ENCODE data around the gene SLC1A3.

SLC1A3 gene

DNA sequence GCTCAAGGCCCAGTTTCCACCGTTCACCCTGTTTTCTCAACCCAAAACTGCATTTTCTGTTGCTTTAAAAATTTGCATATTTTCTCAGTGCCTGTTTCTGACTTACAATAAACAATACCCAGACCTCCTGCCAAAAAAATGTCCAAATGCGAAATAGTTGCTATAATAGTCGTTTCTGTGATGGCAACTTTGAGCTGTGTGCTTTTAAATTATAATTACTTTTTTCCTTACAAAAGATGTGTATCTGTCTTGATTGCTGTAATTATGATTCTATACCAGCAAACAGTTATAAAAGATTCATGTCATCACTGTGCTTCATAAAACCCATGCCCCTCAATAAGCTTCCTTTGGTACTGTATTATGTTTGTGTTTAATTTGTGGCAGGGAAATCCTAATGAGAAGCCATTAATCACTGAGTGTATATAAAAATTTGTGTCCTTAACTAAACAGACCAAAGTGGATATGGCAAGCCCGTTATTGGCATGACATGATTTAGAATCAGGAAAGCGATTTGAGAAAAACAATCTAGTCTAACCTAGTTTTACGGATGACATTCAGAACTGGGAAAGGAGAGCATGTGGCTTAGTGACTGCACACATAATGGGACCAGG, 5.4 kb upstream of the SLC1A3 start:
- Histone ChIP-seq H3K36me3 (ENCODE audit: control insufficient read depth, insufficient read depth, low read length) (no peaks in the 10 kb centered on the region), H3K4me1 (ENCODE audit: control insufficient read depth, insufficient read depth, low read length) (peaks cover 42% of the 10 kb centered on the region)

DNA sequence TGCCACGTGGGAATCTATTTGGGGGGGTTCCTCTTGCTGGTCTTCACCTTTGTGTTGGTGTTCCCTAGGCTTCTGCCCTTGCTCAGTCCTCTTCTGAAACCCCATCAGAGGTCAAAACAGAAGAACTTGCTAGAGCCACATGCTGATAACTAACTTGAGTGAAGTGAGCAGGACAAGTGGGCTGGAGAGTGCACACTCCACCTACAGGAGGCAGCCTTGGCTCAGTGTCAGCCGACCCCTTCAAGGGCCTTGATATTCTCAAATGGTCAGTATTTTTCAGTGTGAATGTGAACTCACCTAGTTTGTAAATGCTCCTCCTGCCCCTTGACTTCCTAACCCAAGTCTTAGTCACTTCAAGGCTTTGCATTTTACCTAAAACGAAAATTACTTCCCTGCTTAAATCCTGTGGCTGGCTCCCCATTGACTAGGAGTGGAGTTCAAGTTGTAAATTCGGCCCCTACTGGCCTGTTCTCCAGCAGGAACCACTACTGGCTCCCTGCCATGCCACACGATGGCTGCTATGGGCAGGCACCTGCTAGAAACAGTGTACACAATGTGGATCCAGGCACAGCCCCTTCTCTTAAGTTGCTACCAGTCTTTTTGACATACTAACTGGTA, 3.6 kb upstream of the SLC1A3 start:
- no peaks in the 10 kb centered on the region for H3K9me3 ChIP-seq (ENCODE audit: control insufficient read depth, insufficient read depth, low read depth, low read length)
- H3K27me3 ChIP-seq (ENCODE audit: control insufficient read depth, insufficient read depth, low read length): no peaks in the 10 kb centered on the region
- no peak overlapping the region for H3K27ac ChIP-seq (ENCODE audit: low read depth, low read length)
- H3K36me3 ChIP-seq (ENCODE audit: control insufficient read depth, insufficient read depth, low read length): no peaks in the 10 kb centered on the region
- no peak overlapping the region for H3K9ac ChIP-seq (ENCODE audit: low read length)
- H3K4me1 ChIP-seq (ENCODE audit: control insufficient read depth, insufficient read depth, low read length): peaks cover 35% of the 10 kb centered on the region
- no peak overlapping the region for H3K4me3 ChIP-seq (ENCODE audit: low read depth, low read length)

More for the DNA sequence above, 5.4 kb upstream of the SLC1A3 start:
- H3K9me3 ChIP-seq (ENCODE audit: control insufficient read depth, insufficient read depth, low read depth, low read length): no peaks in the 10 kb centered on the region
- H3K27me3 ChIP-seq (ENCODE audit: control insufficient read depth, insufficient read depth, low read length): no peaks in the 10 kb centered on the region
- H3K9ac ChIP-seq (ENCODE audit: low read length): no peak overlapping the region
- H3K27ac ChIP-seq (ENCODE audit: low read depth, low read length): no peak overlapping the region
- no peak overlapping the region for H3K4me3 ChIP-seq (ENCODE audit: low read depth, low read length)

DNA sequence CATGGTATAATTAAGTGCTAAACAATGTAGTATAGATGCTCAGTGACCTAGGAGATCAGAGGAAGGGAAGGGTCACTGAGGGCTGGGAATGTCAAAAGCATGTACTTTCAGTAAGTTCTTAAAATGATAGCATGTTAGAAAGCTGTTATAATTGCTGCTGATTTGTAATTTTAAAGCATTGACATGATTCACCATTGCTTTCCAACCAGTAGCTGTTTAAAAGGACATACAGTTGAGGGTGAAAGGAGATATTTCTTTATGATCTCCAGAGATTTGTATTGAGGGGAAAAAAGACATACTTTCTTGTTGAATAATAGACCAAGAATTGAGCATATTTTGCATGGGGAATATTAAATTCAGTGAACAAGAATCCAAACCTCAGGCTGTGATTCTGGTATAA, 1.2 kb upstream of the SLC1A3 start:
- H3K9me3 ChIP-seq (ENCODE audit: control insufficient read depth, insufficient read depth, low read depth, low read length): no peaks in the 10 kb centered on the region
- H3K27me3 ChIP-seq (ENCODE audit: control insufficient read depth, insufficient read depth, low read length): no peaks in the 10 kb centered on the region
- H3K4me1 ChIP-seq (ENCODE audit: control insufficient read depth, insufficient read depth, low read length): peaks cover 49% of the 10 kb centered on the region
- no peak overlapping the region for H3K4me3 ChIP-seq (ENCODE audit: low read depth, low read length)
- H3K36me3 ChIP-seq (ENCODE audit: control insufficient read depth, insufficient read depth, low read length): peaks cover 13% of the 10 kb centered on the region
- no peak overlapping the region for H3K27ac ChIP-seq (ENCODE audit: low read depth, low read length)
- no peak overlapping the region for H3K9ac ChIP-seq (ENCODE audit: low read length)

DNA sequence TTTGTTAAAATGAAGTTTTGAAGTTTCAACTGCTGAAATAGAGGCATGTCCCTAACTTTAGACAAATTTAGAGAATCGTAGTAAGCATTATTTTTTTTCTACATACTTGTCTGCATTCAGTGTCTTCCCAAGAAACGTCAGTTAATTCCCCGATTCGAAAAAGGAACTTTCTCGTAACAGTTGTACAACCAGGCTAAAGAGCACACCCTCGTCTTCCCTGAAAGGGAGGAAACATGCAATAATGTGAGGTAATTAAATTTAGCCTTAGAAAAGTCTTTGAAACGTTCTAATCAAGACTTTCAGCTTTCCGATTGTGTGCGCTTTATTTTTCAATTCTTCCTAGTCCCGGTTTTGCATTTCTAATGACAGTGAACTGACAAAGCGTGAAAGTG, 374 bp upstream of the SLC1A3 start:
- peak overlapping the region; percentile 32 for H3K9ac ChIP-seq (ENCODE audit: low read length)
- no peaks in the 10 kb centered on the region for H3K27me3 ChIP-seq (ENCODE audit: control insufficient read depth, insufficient read depth, low read length)
- no peak overlapping the region for H3K27ac ChIP-seq (ENCODE audit: low read depth, low read length)
- peaks cover 47% of the 10 kb centered on the region for H3K4me1 ChIP-seq (ENCODE audit: control insufficient read depth, insufficient read depth, low read length)
- H3K36me3 ChIP-seq (ENCODE audit: control insufficient read depth, insufficient read depth, low read length): peaks cover 16% of the 10 kb centered on the region
- H3K9me3 ChIP-seq (ENCODE audit: control insufficient read depth, insufficient read depth, low read depth, low read length): no peaks in the 10 kb centered on the region
- H3K4me3 ChIP-seq (ENCODE audit: low read depth, low read length): peak overlapping the region; percentile 85

DNA sequence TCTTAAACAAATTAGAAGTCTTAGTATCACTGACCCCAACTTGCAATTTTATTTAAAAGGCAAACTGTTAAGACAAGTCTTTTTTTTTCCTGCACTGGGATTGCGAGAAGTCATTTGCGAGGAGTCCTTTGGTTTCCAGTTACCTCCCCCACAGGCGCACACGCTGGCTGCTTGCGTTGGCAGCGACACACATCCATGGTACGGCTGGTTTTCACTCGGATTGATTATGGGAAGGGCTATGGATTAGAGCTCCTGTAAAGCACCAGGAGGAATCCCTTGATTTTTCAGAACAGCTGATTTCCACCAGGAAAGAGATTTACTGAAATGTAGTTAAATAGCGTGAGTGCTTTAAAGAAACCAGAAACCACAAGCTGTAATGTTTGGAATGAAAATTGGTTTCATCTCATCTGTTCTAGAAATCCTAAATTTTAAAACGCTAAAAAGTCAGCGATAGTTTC, 737 bp downstream of the SLC1A3 start:
- no peaks in the 10 kb centered on the region for H3K27me3 ChIP-seq (ENCODE audit: control insufficient read depth, insufficient read depth, low read length)
- peak overlapping the region; percentile 85 for H3K4me3 ChIP-seq (ENCODE audit: low read depth, low read length)
- peaks cover 44% of the 10 kb centered on the region for H3K4me1 ChIP-seq (ENCODE audit: control insufficient read depth, insufficient read depth, low read length)
- H3K27ac ChIP-seq (ENCODE audit: low read depth, low read length): no peak overlapping the region; the same call in 1 of the 2 replicates
- peaks cover 25% of the 10 kb centered on the region for H3K36me3 ChIP-seq (ENCODE audit: control insufficient read depth, insufficient read depth, low read length)
- no peaks in the 10 kb centered on the region for H3K9me3 ChIP-seq (ENCODE audit: control insufficient read depth, insufficient read depth, low read depth, low read length)
- H3K9ac ChIP-seq (ENCODE audit: low read length): peak overlapping the region; percentile 89

DNA sequence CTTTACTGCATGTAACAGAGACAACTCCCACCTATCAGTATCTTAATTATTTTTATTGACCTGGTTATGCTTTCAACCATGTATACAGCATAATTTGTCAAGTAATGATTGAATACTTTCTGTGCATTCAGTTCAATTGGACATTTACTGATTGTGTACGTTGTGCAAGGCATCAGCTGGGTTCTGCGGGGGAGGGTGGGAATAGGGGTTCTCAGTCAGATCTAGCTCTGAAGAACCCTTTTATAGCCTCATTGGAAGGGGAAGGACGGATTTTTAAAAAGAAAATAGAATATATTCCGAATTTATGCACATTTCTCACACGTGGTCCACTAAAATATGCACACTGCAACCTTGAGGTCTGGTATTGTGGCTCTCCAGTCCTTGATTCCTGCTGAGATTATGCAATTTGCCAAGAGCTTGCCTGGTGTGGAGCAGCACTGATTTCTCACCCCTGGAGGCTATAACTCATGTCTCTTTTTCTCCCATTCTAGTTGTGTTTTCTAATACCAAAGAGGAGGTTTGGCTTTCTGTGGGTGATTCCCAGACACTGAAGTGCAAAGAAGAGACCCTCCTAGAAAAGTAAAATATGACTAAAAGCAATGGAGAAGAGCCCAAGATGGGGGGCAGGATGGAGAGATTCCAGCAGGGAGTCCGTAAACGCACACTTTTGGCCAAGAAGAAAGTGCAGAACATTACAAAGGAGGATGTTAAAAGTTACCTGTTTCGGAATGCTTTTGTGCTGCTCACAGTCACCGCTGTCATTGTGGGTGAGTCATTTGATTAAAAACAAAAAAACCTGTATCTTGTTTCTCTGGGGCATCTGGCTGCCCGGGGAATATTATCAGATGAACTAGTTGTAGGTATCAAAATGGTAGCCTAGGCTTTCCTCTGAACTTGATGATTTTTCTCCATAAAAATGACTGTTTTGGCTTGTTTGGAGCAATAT, 1.7 kb downstream of the SLC1A3 start:
- Histone ChIP-seq H3K4me3 (ENCODE audit: low read depth, low read length) (peak overlapping the region; percentile 85), H3K27ac (ENCODE audit: low read depth, low read length) (no peak overlapping the region), H3K36me3 (ENCODE audit: control insufficient read depth, insufficient read depth, low read length) (peaks cover 30% of the 10 kb centered on the region), H3K9ac (ENCODE audit: low read length) (peak overlapping the region; percentile 0), H3K27me3 (ENCODE audit: control insufficient read depth, insufficient read depth, low read length) (no peaks in the 10 kb centered on the region), H3K9me3 (ENCODE audit: control insufficient read depth, insufficient read depth, low read depth, low read length) (no peaks in the 10 kb centered on the region), H3K4me1 (ENCODE audit: control insufficient read depth, insufficient read depth, low read length) (peaks cover 44% of the 10 kb centered on the region)

GRCh38 chr5:36610621-36611020, 4.2 kb downstream of the SLC1A3 start:
- H3K9ac ChIP-seq (ENCODE audit: low read length): no peak overlapping the region
- H3K27ac ChIP-seq (ENCODE audit: low read depth, low read length): no peak overlapping the region
- peaks cover 32% of the 10 kb centered on the region for H3K36me3 ChIP-seq (ENCODE audit: control insufficient read depth, insufficient read depth, low read length)
- no peak overlapping the region for H3K4me3 ChIP-seq (ENCODE audit: low read depth, low read length)
- H3K4me1 ChIP-seq (ENCODE audit: control insufficient read depth, insufficient read depth, low read length): peaks cover 47% of the 10 kb centered on the region
- no peaks in the 10 kb centered on the region for H3K27me3 ChIP-seq (ENCODE audit: control insufficient read depth, insufficient read depth, low read length)
- H3K9me3 ChIP-seq (ENCODE audit: control insufficient read depth, insufficient read depth, low read depth, low read length): no peaks in the 10 kb centered on the region

GRCh38 chr5:36611520-36612274, 5.3 kb downstream of the SLC1A3 start:
- Histone ChIP-seq H3K27me3 (ENCODE audit: control insufficient read depth, insufficient read depth, low read length) (no peaks in the 10 kb centered on the region), H3K9ac (ENCODE audit: low read length) (no peak overlapping the region), H3K4me1 (ENCODE audit: control insufficient read depth, insufficient read depth, low read length) (peaks cover 47% of the 10 kb centered on the region), H3K9me3 (ENCODE audit: control insufficient read depth, insufficient read depth, low read depth, low read length) (no peaks in the 10 kb centered on the region), H3K27ac (ENCODE audit: low read depth, low read length) (no peak overlapping the region), H3K36me3 (ENCODE audit: control insufficient read depth, insufficient read depth, low read length) (peaks cover 32% of the 10 kb centered on the region), H3K4me3 (ENCODE audit: low read depth, low read length) (no peak overlapping the region)

DNA sequence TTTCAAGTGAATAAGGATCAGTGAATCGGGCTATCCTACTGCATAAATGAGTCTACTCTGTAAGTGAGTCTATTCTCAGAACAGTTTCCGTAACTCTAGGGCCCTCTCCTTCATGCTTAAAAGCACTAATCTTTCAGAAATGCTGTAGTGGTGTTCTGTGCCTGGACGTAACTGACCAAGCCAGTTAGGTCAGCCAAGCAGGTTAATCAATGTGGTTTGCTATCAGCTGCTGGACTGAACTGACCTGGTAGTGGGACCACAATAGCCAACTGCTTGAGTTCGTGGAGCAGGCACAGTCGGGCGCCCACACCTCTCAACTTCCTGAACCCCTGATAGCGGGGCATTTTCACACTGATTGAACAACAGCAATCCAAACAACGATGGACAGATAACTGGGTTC, 6.8 kb downstream of the SLC1A3 start:
- no peak overlapping the region for H3K4me3 ChIP-seq (ENCODE audit: low read depth, low read length)
- no peak overlapping the region for H3K9ac ChIP-seq (ENCODE audit: low read length)
- H3K27ac ChIP-seq (ENCODE audit: low read depth, low read length): 0 out of 2 replicates have a peak overlapping the region, but pooled peaks have one; percentile 13
- no peaks in the 10 kb centered on the region for H3K9me3 ChIP-seq (ENCODE audit: control insufficient read depth, insufficient read depth, low read depth, low read length)
- peaks cover 53% of the 10 kb centered on the region for H3K4me1 ChIP-seq (ENCODE audit: control insufficient read depth, insufficient read depth, low read length)
- H3K36me3 ChIP-seq (ENCODE audit: control insufficient read depth, insufficient read depth, low read length): peaks cover 32% of the 10 kb centered on the region
- H3K27me3 ChIP-seq (ENCODE audit: control insufficient read depth, insufficient read depth, low read length): no peaks in the 10 kb centered on the region

- no peak overlapping the region for H3K9ac ChIP-seq (ENCODE audit: low read length)
- peaks cover 28% of the 10 kb centered on the region for H3K36me3 ChIP-seq (ENCODE audit: control insufficient read depth, insufficient read depth, low read length)
- no peaks in the 10 kb centered on the region for H3K27me3 ChIP-seq (ENCODE audit: control insufficient read depth, insufficient read depth, low read length)
- H3K4me3 ChIP-seq (ENCODE audit: low read depth, low read length): no peak overlapping the region
- H3K9me3 ChIP-seq (ENCODE audit: control insufficient read depth, insufficient read depth, low read depth, low read length): no peaks in the 10 kb centered on the region
- peaks cover 53% of the 10 kb centered on the region for H3K4me1 ChIP-seq (ENCODE audit: control insufficient read depth, insufficient read depth, low read length)
- 0 out of 2 replicates have a peak overlapping the region, but pooled peaks have one; percentile 13 for H3K27ac ChIP-seq (ENCODE audit: low read depth, low read length)
Measured at GRCh38 chr5:36613771-36614656, 7.6 kb downstream of the SLC1A3 start.
